ENCODE data around the gene PARP14.

The PARP14 gene

DNA sequence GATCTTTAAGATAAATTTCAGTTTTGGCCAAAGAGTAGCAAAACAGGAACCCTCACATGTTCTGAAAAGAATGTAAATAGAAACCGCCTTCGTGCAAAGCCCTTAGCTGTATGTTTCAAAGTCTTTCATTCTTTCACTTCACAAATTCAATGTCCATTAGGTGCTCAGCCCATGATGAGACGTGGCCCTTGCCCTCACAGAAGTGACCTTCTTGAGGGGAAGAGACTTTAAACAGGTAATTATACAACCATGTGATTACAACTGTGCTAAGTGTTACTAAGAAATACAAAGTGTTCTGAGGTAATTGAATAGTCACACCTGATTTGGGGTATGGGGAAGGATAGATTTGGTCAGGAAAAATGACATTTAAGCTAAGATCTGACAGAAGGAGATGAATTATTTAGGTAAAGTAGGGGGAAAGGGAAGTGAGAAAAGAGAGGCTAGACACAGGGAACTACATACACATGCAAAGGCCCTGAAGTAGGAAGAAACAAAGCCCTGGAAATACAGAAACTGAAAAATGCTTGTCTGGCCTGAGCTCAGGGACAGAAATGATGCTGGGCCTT is 93.4 kb downstream of the PARP14 start:
- no peak for DNase-seq

DNA sequence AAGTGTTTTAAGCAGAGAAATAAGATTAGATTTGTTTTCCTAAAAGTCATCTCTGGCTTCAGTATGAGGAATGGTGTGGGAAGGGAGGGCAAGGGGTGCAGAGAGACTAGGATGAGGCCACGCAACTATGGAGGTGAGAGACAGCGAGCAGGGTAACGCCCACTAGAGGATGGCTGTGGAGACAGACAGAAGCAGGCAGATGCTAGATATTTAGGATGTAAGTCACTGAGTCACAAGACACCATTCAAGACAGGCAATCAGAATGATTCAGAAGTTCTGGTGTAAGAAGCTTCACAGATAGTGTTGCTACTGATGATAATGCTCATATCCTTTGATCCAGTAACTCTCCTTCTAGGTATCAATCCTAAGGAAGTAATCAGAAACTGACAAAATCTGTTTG is 93.9 kb downstream of the PARP14 start:
- no peak for DNase-seq

DNA sequence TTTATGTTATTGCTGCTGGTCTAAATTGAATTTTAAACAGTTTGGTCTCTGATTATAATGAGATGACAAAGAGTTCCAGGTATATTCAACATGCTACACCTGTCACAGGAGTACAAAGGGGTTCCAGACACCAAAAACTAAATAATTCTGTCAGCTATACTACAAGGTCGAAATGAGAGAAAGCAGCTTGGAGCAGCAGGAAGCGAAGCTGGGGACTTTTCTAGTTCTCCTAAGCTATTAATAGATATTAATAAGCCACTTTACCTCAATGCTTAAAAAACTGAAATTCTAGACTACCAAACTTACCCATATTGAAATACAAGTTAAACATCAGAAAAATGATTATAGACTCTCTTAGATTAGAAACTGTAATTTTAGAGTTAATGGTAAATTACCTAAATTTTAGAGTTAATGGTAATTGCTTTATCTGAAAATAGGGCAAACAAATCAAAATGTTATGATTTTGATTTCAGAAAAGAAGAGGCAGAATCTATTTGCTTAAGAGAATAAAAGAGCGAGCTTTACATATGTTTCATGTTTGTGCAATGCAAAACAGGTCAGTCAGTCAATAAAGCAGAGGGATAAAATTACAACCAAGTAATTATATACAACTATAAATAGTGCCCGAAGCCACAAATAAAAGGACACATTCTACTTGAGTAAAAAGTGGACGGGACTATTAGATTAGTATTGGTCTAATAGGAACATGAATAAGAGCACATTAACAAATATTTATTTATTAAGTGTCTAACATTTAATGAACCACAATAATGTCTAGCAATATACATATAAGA is 96.2 kb downstream of the PARP14 start:
- DNase-seq: no peak

DNA sequence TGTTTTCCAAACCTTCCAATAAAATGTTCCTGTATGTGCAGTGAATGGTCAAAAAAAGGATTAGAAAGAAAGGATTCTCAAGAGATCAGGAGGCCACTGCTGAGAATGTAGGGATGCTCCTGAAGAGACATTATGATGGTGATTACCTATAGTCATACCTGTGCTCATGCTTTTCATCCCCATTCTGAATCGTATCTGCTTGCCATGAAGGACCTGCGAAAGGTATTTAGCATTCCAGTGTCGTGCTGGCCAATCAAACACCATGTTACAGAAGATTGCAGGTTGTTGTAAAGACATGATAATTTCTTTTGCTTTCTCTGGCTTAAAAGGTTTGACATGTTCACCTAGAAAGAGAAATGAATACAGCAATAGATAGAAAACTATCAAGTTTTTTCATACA is 96.9 kb downstream of the PARP14 start:
- DNase-seq: no peak
